22Rv1 (cell line): ENCODE measurements around the gene CCDC106.

Source experiments
- ZFX ChIP-seq: fragments of 450-650 bp; IDR thresholded peaks from 2 replicates; pipeline ENCODE4 v1.6.1; 2017; ENCODE audit warnings: antibody characterized with exemption, borderline replicate concordance
- TF ChIP-seq, protein P1 (sequence below): fragments of 450-650 bp; IDR thresholded peaks from 2 replicates; pipeline ENCODE4 v1.5.1; 2017; ENCODE audit warnings: mild to moderate bottlenecking

GRCh38 chr19:55614711-55615542 lies 33.1 kb upstream of the CCDC106 start:
- TF ChIP-seq, protein P1, sequence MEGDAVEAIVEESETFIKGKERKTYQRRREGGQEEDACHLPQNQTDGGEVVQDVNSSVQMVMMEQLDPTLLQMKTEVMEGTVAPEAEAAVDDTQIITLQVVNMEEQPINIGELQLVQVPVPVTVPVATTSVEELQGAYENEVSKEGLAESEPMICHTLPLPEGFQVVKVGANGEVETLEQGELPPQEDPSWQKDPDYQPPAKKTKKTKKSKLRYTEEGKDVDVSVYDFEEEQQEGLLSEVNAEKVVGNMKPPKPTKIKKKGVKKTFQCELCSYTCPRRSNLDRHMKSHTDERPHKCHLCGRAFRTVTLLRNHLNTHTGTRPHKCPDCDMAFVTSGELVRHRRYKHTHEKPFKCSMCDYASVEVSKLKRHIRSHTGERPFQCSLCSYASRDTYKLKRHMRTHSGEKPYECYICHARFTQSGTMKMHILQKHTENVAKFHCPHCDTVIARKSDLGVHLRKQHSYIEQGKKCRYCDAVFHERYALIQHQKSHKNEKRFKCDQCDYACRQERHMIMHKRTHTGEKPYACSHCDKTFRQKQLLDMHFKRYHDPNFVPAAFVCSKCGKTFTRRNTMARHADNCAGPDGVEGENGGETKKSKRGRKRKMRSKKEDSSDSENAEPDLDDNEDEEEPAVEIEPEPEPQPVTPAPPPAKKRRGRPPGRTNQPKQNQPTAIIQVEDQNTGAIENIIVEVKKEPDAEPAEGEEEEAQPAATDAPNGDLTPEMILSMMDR, result no peak
- TF ChIP-seq ZFX, result no peak
